Nephron (organoid): ENCODE measurements around the gene DHCR7.

ENCODE experiments used
- H3K27ac Mint-ChIP-seq, 3 experiments: 2 replicates each; pipeline ENCODE4 v1.8.0; 2020; ENCODE audit warnings: mixed read lengths in 3 of 3, mild to moderate bottlenecking in 2 of 3, moderate library complexity in 1 of 3
- H3K27me3 Mint-ChIP-seq: 2 replicates; pipeline ENCODE4 v1.8.0; 2021; ENCODE audit warnings: low read depth, mild to moderate bottlenecking, moderate library complexity, mixed read lengths
- H3K36me3 Mint-ChIP-seq: 2 replicates; pipeline ENCODE4 v1.8.0; 2020; ENCODE audit warnings: low read depth, mixed read lengths
- H3K4me1 Mint-ChIP-seq: 2 replicates; pipeline ENCODE4 v1.8.0; 2020; ENCODE audit warnings: mixed read lengths
- H3K4me3 Mint-ChIP-seq, 3 experiments: 2 replicates each; pipeline ENCODE4 v1.8.0; 2020; ENCODE audit warnings: mild to moderate bottlenecking in 3 of 3, mixed read lengths in 3 of 3, moderate library complexity in 2 of 3
- H3K9me3 Mint-ChIP-seq: 2 replicates; pipeline ENCODE4 v1.8.0; 2020; ENCODE audit warnings: mixed read lengths
- TF ChIP-seq, protein P1 (sequence below), 3 experiments: fragments of 200-600 bp; sonication (generic); IDR thresholded peaks; one replicate each; pipeline ENCODE4 v1.5.0; 2021; ENCODE audit warnings: antibody characterized with exemption in 3 of 3; ENCODE audit not compliant: unreplicated experiment in 3 of 3

DHCR7 gene

DNA sequence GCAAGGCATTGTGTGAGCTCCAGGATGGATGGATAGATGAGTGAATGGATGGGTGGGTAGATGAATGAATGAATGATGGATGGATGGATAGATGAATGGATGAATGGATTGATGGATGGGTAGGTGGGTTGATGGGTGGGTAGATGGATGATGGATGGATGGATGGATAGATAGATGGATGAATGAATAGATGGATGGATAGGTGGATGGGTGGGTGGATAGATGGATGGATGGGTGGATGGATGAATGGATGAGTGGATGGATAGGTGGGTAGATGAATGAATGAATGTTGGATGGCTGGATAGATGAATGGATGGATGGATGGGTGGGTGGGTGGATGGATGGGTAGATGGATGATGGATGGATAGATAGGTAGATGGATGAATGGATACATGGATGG lies 33.5 kb downstream of the DHCR7 start:
- Mint-ChIP-seq H3K4me1 (peaks cover 8% of the 10 kb centered on the region), H3K27me3 (peaks cover 27% of the 10 kb centered on the region), H3K9me3 (peaks cover 9% of the 10 kb centered on the region), H3K27ac (no peak overlapping the region), H3K4me3 (no peak overlapping the region), H3K36me3 (no peaks in the 10 kb centered on the region)
- TF ChIP-seq, protein P1, sequence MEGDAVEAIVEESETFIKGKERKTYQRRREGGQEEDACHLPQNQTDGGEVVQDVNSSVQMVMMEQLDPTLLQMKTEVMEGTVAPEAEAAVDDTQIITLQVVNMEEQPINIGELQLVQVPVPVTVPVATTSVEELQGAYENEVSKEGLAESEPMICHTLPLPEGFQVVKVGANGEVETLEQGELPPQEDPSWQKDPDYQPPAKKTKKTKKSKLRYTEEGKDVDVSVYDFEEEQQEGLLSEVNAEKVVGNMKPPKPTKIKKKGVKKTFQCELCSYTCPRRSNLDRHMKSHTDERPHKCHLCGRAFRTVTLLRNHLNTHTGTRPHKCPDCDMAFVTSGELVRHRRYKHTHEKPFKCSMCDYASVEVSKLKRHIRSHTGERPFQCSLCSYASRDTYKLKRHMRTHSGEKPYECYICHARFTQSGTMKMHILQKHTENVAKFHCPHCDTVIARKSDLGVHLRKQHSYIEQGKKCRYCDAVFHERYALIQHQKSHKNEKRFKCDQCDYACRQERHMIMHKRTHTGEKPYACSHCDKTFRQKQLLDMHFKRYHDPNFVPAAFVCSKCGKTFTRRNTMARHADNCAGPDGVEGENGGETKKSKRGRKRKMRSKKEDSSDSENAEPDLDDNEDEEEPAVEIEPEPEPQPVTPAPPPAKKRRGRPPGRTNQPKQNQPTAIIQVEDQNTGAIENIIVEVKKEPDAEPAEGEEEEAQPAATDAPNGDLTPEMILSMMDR (IDR thresholded peaks at IDR 0.05; ENCODE audit: unreplicated experiment in 3 of 3): no peak

DNA sequence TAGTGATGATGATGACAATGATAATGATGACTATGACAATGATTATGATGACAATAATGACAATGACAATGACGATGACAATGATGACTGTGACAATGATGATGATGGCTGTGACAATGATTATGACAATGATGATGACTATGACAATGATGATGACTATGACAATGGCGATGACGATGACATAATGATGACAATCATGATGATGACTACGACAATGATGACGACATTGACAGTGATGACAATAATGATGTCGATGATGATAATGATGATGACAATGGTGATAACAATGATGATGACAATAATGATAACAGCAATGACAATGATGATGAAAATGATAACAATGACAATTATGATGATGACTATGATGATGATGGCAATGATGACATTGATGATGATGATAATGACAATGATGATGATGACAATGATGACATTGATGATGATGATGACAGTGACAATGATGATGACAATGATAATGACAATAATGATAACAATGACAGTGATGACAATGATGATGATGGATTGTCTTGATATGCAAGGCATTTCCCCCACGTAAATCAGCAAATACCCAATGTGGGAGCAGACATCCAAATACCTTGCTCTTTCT lies 37.7 kb downstream of the DHCR7 start:
- H3K36me3 Mint-ChIP-seq: no peaks in the 10 kb centered on the region
- peaks cover 19% of the 10 kb centered on the region for H3K27me3 Mint-ChIP-seq
- H3K4me1 Mint-ChIP-seq: no peaks in the 10 kb centered on the region
- peaks cover 11% of the 10 kb centered on the region for H3K9me3 Mint-ChIP-seq
- no peak overlapping the region for H3K27ac Mint-ChIP-seq
- H3K4me3 Mint-ChIP-seq: peak overlapping the region in 1 of 3 experiments; percentile 5
- TF ChIP-seq, protein P1 (IDR thresholded peaks at IDR 0.05; ENCODE audit: unreplicated experiment in 3 of 3): no peak

DNA sequence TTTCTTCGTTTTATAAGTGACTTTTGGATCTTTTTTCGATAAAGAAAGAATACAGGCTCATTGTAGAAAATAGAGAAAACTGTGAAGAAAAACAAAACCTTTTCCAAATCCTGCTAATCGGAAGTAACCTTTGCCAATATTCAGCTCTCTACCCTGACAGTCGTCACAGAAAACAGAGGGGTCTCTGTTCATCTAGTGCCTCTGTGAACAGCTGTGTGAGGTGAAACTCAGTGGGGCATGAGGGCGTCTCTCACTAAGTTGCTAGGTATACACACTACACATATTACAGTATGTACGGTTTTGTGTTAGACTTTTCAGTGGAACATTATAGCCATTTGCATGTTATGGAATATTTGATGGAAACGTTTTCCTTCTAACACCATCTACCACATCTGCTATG lies 39.4 kb downstream of the DHCR7 start:
- TF ChIP-seq, protein P1 (IDR thresholded peaks at IDR 0.05; ENCODE audit: unreplicated experiment in 3 of 3): no peak
- Mint-ChIP-seq H3K4me1 (no peaks in the 10 kb centered on the region), H3K4me3 (no peak overlapping the region), H3K27me3 (peaks cover 18% of the 10 kb centered on the region), H3K9me3 (peaks cover 13% of the 10 kb centered on the region), H3K36me3 (no peaks in the 10 kb centered on the region), H3K27ac (no peak overlapping the region)

DNA sequence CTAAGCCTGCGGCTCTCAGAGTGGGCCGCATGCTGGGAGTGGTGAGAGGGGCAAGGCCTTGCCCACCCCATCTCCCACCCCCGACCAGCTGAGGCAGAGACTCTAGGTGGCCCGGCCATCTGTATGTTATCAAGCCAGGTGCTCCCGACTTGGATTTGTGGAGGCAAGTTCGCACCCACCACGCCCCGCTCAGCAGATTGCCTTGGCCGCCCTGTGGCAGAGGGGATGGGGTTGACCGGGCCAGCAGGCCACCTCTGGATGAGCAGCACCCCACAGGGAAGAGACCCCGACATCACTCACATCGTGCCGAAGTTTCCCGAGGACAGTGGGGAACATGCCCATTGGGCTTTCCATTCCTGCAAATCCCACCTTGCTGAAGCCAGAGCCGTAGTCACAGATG lies 40.8 kb downstream of the DHCR7 start:
- TF ChIP-seq, protein P1 (IDR thresholded peaks at IDR 0.05; ENCODE audit: unreplicated experiment in 3 of 3): no peak
- no peaks in the 10 kb centered on the region for H3K36me3 Mint-ChIP-seq
- no peaks in the 10 kb centered on the region for H3K4me1 Mint-ChIP-seq
- peaks cover 13% of the 10 kb centered on the region for H3K9me3 Mint-ChIP-seq
- H3K27me3 Mint-ChIP-seq: peaks cover 18% of the 10 kb centered on the region
- H3K4me3 Mint-ChIP-seq: no peak overlapping the region
- no peak overlapping the region for H3K27ac Mint-ChIP-seq

DNA sequence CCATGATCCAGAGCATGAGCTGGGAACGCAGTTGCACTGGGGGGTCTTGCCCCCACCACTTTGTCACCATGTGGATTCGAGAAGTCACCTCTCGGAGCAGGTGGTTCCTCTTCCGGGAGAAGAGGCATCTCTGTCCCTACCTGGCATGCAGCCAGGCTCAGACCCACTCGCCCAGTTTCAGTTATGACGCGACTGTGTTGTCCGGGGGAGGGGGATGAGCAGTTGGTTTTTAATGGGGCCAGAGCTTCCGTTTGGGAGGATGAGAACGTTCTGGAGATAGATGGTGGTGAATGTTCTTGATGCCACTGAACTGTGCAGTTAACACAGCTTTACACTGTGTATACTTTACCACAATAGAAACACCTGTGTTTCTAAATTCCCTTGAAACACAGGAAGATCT lies 41.5 kb downstream of the DHCR7 start:
- no peak overlapping the region for H3K27ac Mint-ChIP-seq
- peaks cover 22% of the 10 kb centered on the region for H3K27me3 Mint-ChIP-seq
- H3K4me1 Mint-ChIP-seq: no peaks in the 10 kb centered on the region
- H3K4me3 Mint-ChIP-seq: no peak overlapping the region
- TF ChIP-seq, protein P1 (IDR thresholded peaks at IDR 0.05; ENCODE audit: unreplicated experiment in 3 of 3): no peak
- peaks cover 13% of the 10 kb centered on the region for H3K9me3 Mint-ChIP-seq
- H3K36me3 Mint-ChIP-seq: no peaks in the 10 kb centered on the region

DNA sequence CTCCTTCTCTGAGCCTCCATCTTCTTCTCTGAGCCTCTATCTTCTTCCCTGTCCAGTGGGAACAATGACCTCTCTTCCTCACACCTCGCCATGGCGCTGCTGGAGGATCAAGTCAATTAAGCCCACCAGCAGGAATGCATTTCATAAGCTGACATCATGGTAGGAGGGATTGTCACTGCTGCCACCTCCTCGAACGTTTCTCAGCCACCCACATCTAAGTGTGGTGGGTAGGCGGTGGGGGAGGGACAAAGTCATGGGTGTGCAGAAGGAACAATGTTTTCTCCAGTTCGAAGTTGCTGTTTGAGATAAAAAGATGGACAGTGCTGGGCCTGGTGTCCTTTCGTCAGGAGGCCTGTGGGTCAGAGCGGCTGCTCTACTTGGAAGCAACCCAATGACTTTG lies 44.0 kb downstream of the DHCR7 start:
- H3K27me3 Mint-ChIP-seq: peaks cover 21% of the 10 kb centered on the region
- no peaks in the 10 kb centered on the region for H3K4me1 Mint-ChIP-seq
- TF ChIP-seq, protein P1 (IDR thresholded peaks at IDR 0.05; ENCODE audit: unreplicated experiment in 3 of 3): no peak
- H3K4me3 Mint-ChIP-seq: no peak overlapping the region
- H3K27ac Mint-ChIP-seq: no peak overlapping the region
- H3K9me3 Mint-ChIP-seq: peaks cover 8% of the 10 kb centered on the region
- H3K36me3 Mint-ChIP-seq: no peaks in the 10 kb centered on the region
